HepG2 (cell line): ENCODE measurements around the gene LRRC53. TPM values are rescaled to one million over a fixed set of nuclear protein-coding genes. Genes with fewer than 3 reads are reported as not detected.

Source experiments
- ATAC-seq: fragments of 200-7000 bp; cut with Tn5 transposase; 3 replicates; pipeline ENCODE4 v1.9.1; 2020; ENCODE audit warnings: mild to moderate bottlenecking, moderate library complexity
- BruUV-seq: library from RNA; stranded (reverse); fragments of 400-500 nt; replicated peaks from 2 replicates; lab custom pipeline; 2021; lab: Mats Ljungman, UMichigan
- CTCF ChIA-PET: fragments of 300-600 bp; formaldehyde crosslinking; extraction: SDS; loops from one replicate; lab custom pipeline; 2021; ENCODE audit warnings: low total read pairs, inconsistent platforms, low intra/inter-chr PET ratio; lab: Yijun Ruan, JAX
- POLR2A ChIA-PET: fragments of 350-600 bp; sonication (Branson Sonifier 250); formaldehyde crosslinking; loops from one replicate; lab custom pipeline; 2020; ENCODE audit warnings: antibody characterized with exemption, inconsistent platforms; lab: Yijun Ruan, JAX
- DNase-seq: peaks from one replicate; pipeline ENCODE4 v3.0.0-alpha.2; 2015; ENCODE audit warnings: low spot score
- FAIRE-seq: peaks from 3 replicates; lab custom pipeline; 2011; peaks lifted over from hg19 to GRCh38; lab: Jason Lieb, UNC
- H2AFZ ChIP-seq: one replicate; pipeline ENCODE4 v1.6.1; 2011; ENCODE audit warnings: low read length, inconsistent platforms
- H3K27ac ChIP-seq: fragments of 300-600 bp; 3 replicates; pipeline ENCODE4 v1.8.0; 2011; ENCODE audit warnings: mixed run types, mild to moderate bottlenecking, mixed read lengths, low read length, inconsistent platforms; ENCODE audit not compliant: insufficient read depth; ENCODE audit errors: extremely low read length
- H3K27me3 ChIP-seq, 2 experiments: fragments of 200-600 bp in 1 of 2; 2 replicates in 1 of 2; 3 replicates in 1 of 2; pipeline versions ENCODE4 v1.6.0 to v1.8.0; 2011; ENCODE audit warnings: low read length in 2 of 2, mild to moderate bottlenecking in 2 of 2, moderate library complexity in 2 of 2, inconsistent platforms in 1 of 2; ENCODE audit not compliant: insufficient read depth in 2 of 2, control insufficient read depth in 1 of 2
- H3K36me3 ChIP-seq, 2 experiments: fragments of 200-600 bp in 1 of 2; replicated peaks in 1 of 2; 2 replicates in 1 of 2; 3 replicates in 1 of 2; pipeline versions ENCODE4 v1.5.1 to v1.8.0; 2011; ENCODE audit warnings: low read length in 2 of 2, inconsistent platforms in 1 of 2; ENCODE audit not compliant: insufficient read depth in 2 of 2, control insufficient read depth in 1 of 2
- H3K4me1 ChIP-seq: 2 replicates; pipeline ENCODE4 v1.5.1; 2012; ENCODE audit warnings: low read length, inconsistent platforms; ENCODE audit not compliant: insufficient read depth
- H3K4me2 ChIP-seq: 2 replicates; pipeline ENCODE4 v1.6.0; 2011; ENCODE audit warnings: low read depth, low read length, inconsistent platforms
- H3K4me3 ChIP-seq, 3 experiments: fragments of 200-600 bp in 1 of 3; sonication (generic), shearing (Covaris generic) in 1 of 3; replicated peaks in 1 of 3; 2 replicates each; pipeline ENCODE4 v1.5.1; 2011 to 2016; ENCODE audit warnings: low read length in 3 of 3, inconsistent platforms in 2 of 3, low read depth in 2 of 3, mild to moderate bottlenecking in 2 of 3, control low read depth in 1 of 3, mixed read lengths in 1 of 3; ENCODE audit not compliant: insufficient read depth in 1 of 3
- H3K79me2 ChIP-seq: one replicate; pipeline ENCODE4 v1.6.1; 2011; ENCODE audit warnings: low read length, inconsistent platforms; ENCODE audit not compliant: insufficient read depth
- H3K9ac ChIP-seq: 2 replicates; pipeline ENCODE4 v1.6.0; 2011; ENCODE audit warnings: mild to moderate bottlenecking, low read depth, low read length, inconsistent platforms; ENCODE audit not compliant: insufficient read depth
- H3K9me3 ChIP-seq: 2 replicates; pipeline ENCODE4 v1.5.1; 2012; ENCODE audit warnings: mild to moderate bottlenecking, low read length
- H4K20me1 ChIP-seq: 2 replicates; pipeline ENCODE4 v1.6.0; 2011; ENCODE audit warnings: inconsistent platforms, mild to moderate bottlenecking, low read length, moderate library complexity; ENCODE audit not compliant: insufficient read depth
- IRF2 ChIP-seq: IDR thresholded peaks from 2 replicates; pipeline ENCODE4 v1.6.1; 2018; ENCODE audit warnings: missing genetic modification reagents, missing compliant biosample characterization
- MED1 ChIP-seq: sonication (generic); formaldehyde crosslinking; IDR thresholded peaks from 2 replicates; pipeline ENCODE4 v1.4.0; 2020; ENCODE audit warnings: missing genetic modification reagents
- MLLT10 ChIP-seq: sonication (generic); formaldehyde crosslinking; IDR thresholded peaks from 2 replicates; pipeline ENCODE4 v1.4.0; 2020; ENCODE audit warnings: missing genetic modification reagents
- POLR2AphosphoS5 ChIP-seq: IDR thresholded peaks from 2 replicates; pipeline ENCODE4 v1.6.1; 2012; ENCODE audit warnings: low read depth, low read length
- SP4 ChIP-seq: sonication (generic); formaldehyde crosslinking; IDR thresholded peaks from 2 replicates; pipeline ENCODE4 v1.8.1; 2023; ENCODE audit warnings: mild to moderate bottlenecking, missing genetic modification reagents
- TBP ChIP-seq: sonication (generic); formaldehyde crosslinking; IDR thresholded peaks from 2 replicates; pipeline ENCODE4 v1.5.0; 2020; ENCODE audit warnings: missing genetic modification reagents
- YY1 ChIP-seq: IDR thresholded peaks from 2 replicates; pipeline ENCODE4 v1.6.1; 2011; ENCODE audit warnings: low read length, low read depth, moderate library complexity, mild to moderate bottlenecking; ENCODE audit not compliant: insufficient read depth, insufficient replicate concordance
- ZFP82 ChIP-seq: sonication (generic); formaldehyde crosslinking; IDR thresholded peaks from 2 replicates; pipeline ENCODE4 v1.5.1; 2020; ENCODE audit warnings: mild to moderate bottlenecking, missing genetic modification reagents, borderline replicate concordance
- ZNF121 ChIP-seq: sonication (generic); formaldehyde crosslinking; IDR thresholded peaks from 2 replicates; pipeline ENCODE4 v1.5.0; 2020; ENCODE audit warnings: mild to moderate bottlenecking, missing genetic modification reagents
- ZNF138 ChIP-seq: sonication (generic); formaldehyde crosslinking; IDR thresholded peaks from 2 replicates; pipeline ENCODE4 v1.5.0; 2020; ENCODE audit warnings: mild to moderate bottlenecking, low read depth, missing genetic modification reagents
- ZNF337 ChIP-seq: sonication (generic); formaldehyde crosslinking; IDR thresholded peaks from 2 replicates; pipeline ENCODE4 v1.5.1; 2020; ENCODE audit warnings: missing genetic modification reagents, low read depth, mild to moderate bottlenecking, borderline replicate concordance
- ZNF546 ChIP-seq: sonication (generic); formaldehyde crosslinking; conservative IDR thresholded peaks from 2 replicates; pipeline ENCODE4 v1.8.1; 2023; ENCODE audit warnings: mild to moderate bottlenecking, missing genetic modification reagents
- ZNF616 ChIP-seq: sonication (generic); formaldehyde crosslinking; IDR thresholded peaks from 2 replicates; pipeline ENCODE4 v1.5.0; 2020; ENCODE audit warnings: low read depth, mild to moderate bottlenecking, missing genetic modification reagents
- ZSCAN21 ChIP-seq: sonication (generic); formaldehyde crosslinking; IDR thresholded peaks from 2 replicates; pipeline ENCODE4 v1.8.0; 2022; ENCODE audit warnings: mild to moderate bottlenecking, missing genetic modification reagents, moderate library complexity, borderline replicate concordance
- whole genome bisulfite sequencing: methylation state at CpG from one replicate; pipeline ENCODE4 v1.1.6; 2017; ENCODE audit warnings: low lambda C conversion rate; 5-methylcytosine and 5-hydroxymethylcytosine counted together
- in situ Hi-C: cut with HindIII; loops from 2 replicates; pipeline ENCODE4 v1.10.0; 2017; ENCODE audit warnings: low pct_unique_long_range_greater_than_20kb; ENCODE audit not compliant: extremely low pct_ligation_motif_present
- intact Hi-C: fragments of 100-400 bp; cut with micrococcal nuclease; formaldehyde crosslinking; loops from one replicate; pipeline ENCODE4 v1.10.0; 2022; ENCODE audit not compliant: unreplicated experiment
- polyA plus RNA-seq, 8 experiments: library from polyadenylated mRNA; depleted of rRNA in 3 of 8; stranded (reverse) in 7 of 8; unstranded in 1 of 8; fragments of >200 nt; fragmentation: Illumina TruSeq in 4 of 8; extraction: Trizol in 4 of 8; gene quantifications; 2 replicates each; pipeline versions ENCODE4 v1.2.1 to v1.2.3, GENCODE V29; 2011 to 2016; ENCODE audit warnings: low read depth in 4 of 8, missing spikeins in 1 of 8, mixed read lengths in 1 of 8; ENCODE audit not compliant: insufficient read depth in 1 of 8
- total RNA-seq, 5 experiments: library from RNA; depleted of rRNA; stranded (reverse); fragments of >200 nt; fragmentation: Illumina TruSeq; extraction: Trizol; gene quantifications; 2 replicates each; pipeline ENCODE4 v1.2.3, GENCODE V29; 2016; ENCODE audit warnings: low read depth in 1 of 5
- TF ChIP-seq, protein P1 (sequence below), 2 experiments: sonication (generic) in 1 of 2; formaldehyde crosslinking in 1 of 2; IDR thresholded peaks; 2 replicates each; pipeline versions ENCODE4 v1.4.0 to v1.6.1; 2018 to 2020; ENCODE audit warnings: missing genetic modification reagents in 2 of 2, borderline replicate concordance in 1 of 2, low read depth in 1 of 2, mild to moderate bottlenecking in 1 of 2, missing biosample characterization in 1 of 2
- TF ChIP-seq, protein P2 (sequence below): sonication (generic); formaldehyde crosslinking; IDR thresholded peaks from 2 replicates; pipeline ENCODE4 v1.8.0; 2022; ENCODE audit warnings: mild to moderate bottlenecking, missing genetic modification reagents; ENCODE audit not compliant: insufficient replicate concordance

Gene LRRC53
- total and polyA plus RNA-seq, 2 of the 13 experiments (the other 11 are each of a cell fraction or from before 2014, with no cell fraction given), result not detected

DNA sequence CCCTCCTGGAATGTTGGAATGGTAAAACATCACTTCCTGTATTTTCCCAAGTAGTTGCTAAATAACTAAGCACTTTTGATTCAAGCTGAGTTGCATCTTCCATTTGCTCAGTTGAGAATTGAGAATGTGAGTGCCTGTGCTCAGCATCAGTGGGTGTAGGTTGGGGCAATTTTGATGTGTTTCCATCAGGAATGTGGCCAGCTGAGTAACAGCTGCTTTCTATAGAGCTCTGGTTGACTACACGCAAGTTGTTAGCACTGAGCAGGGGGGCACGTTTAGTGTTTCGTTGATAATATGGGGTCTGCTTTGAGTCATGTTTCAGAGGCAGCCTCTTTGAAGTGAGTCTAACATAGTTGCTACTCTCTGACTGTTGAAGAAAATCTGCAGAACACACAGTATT, 41.5 kb downstream of the LRRC53 start:
- WGBS, result 25% methylated on average over 3 of the region's 3 CpGs
- intact Hi-C loops (no loop called here), in situ Hi-C loops (loop anchor here (25.0 kb wide), 1 partner anchor 634 kb away; no protein-coding TSS in a partner anchor)
- FAIRE-seq, result no peak
- H3K9me3 ChIP-seq, result no peaks in the 10 kb centered on the region
- POLR2A ChIA-PET, result no interaction called here
- H3K4me3 ChIP-seq, result no peak overlapping the region
- no peak overlapping the region for H2AFZ ChIP-seq
- no peaks in the 10 kb centered on the region for H4K20me1 ChIP-seq
- ATAC-seq, result no peak
- CTCF ChIA-PET, result no interaction called here
- H3K36me3 ChIP-seq, result no peaks in the 10 kb centered on the region
- H3K27me3 ChIP-seq, result no peaks in the 10 kb centered on the region
- H3K27ac ChIP-seq, result no peak overlapping the region
- no peaks in the 10 kb centered on the region for H3K79me2 ChIP-seq
- H3K9ac ChIP-seq, result no peak overlapping the region
- H3K4me1 ChIP-seq, result no peaks in the 10 kb centered on the region
- TF ChIP-seq ZSCAN21 (CRISPR knock-in tag), result no peak
- TF ChIP-seq, protein P1, sequence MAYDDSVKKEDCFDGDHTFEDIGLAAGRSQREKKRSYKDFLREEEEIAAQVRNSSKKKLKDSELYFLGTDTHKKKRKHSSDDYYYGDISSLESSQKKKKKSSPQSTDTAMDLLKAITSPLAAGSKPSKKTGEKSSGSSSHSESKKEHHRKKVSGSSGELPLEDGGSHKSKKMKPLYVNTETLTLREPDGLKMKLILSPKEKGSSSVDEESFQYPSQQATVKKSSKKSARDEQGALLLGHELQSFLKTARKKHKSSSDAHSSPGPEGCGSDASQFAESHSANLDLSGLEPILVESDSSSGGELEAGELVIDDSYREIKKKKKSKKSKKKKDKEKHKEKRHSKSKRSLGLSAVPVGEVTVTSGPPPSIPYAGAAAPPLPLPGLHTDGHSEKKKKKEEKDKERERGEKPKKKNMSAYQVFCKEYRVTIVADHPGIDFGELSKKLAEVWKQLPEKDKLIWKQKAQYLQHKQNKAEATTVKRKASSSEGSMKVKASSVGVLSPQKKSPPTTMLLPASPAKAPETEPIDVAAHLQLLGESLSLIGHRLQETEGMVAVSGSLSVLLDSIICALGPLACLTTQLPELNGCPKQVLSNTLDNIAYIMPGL (CRISPR knock-in tag; IDR thresholded peaks at IDR 0.05; ENCODE audit: borderline replicate concordance in 1 of 2, low read depth in 1 of 2), result no peak
- no peak for TF ChIP-seq MED1 (CRISPR knock-in tag)
- no peak overlapping the region for H3K4me2 ChIP-seq
- no TSS peak for BruUV-seq
- DNase-seq, result no peak

DNA sequence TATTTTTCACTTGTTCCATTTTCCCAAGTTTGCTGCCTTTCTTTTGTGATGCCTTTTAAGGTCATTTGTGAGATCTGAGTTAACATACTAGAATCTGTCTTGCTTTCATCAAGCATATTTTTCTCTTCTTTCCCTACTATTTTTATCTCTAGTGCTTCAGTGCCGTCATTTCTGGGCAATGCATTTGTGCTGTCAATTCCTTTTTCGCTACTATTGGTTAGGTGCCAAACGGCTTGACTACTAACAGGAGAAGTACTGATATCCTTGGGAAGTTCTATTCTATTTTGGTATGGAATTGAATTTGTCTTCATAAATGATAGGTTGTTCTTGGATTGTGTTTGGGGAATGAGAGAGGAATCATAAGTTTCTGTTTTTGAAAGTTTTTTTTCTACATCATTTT, 42.2 kb downstream of the LRRC53 start:
- FAIRE-seq, result no peak
- in situ Hi-C loops, result loop anchor here (25.0 kb wide), 1 partner anchor 633 kb away; no protein-coding TSS in a partner anchor
- TF ChIP-seq ZNF616, result no peak
- TF ChIP-seq IRF2, result no peak
- no peak for TF ChIP-seq TBP (CRISPR knock-in tag)
- TF ChIP-seq SP4, result no peak
- no peak for TF ChIP-seq ZNF138
- no peak for TF ChIP-seq MLLT10 (CRISPR knock-in tag)
- no peak for TF ChIP-seq ZNF337
- TF ChIP-seq POLR2AphosphoS5, result no peak
- no peak for TF ChIP-seq ZNF121
- TF ChIP-seq ZFP82, result no peak
- no peak for TF ChIP-seq ZNF546 (CRISPR knock-in tag)
- TF ChIP-seq, protein P2, sequence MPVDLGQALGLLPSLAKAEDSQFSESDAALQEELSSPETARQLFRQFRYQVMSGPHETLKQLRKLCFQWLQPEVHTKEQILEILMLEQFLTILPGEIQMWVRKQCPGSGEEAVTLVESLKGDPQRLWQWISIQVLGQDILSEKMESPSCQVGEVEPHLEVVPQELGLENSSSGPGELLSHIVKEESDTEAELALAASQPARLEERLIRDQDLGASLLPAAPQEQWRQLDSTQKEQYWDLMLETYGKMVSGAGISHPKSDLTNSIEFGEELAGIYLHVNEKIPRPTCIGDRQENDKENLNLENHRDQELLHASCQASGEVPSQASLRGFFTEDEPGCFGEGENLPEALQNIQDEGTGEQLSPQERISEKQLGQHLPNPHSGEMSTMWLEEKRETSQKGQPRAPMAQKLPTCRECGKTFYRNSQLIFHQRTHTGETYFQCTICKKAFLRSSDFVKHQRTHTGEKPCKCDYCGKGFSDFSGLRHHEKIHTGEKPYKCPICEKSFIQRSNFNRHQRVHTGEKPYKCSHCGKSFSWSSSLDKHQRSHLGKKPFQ (CRISPR knock-in tag), result no peak
- TF ChIP-seq YY1, result no peak

More for the DNA sequence above, 42.2 kb downstream of the LRRC53 start:
- POLR2A ChIA-PET, result no interaction called here
- Histone ChIP-seq H3K9me3 (no peaks in the 10 kb centered on the region), H4K20me1 (no peaks in the 10 kb centered on the region), H3K79me2 (no peaks in the 10 kb centered on the region), H3K36me3 (no peaks in the 10 kb centered on the region), H3K9ac (no peak overlapping the region), H3K4me3 (no peak overlapping the region), H3K4me1 (no peaks in the 10 kb centered on the region), H3K4me2 (no peak overlapping the region), H3K27ac (no peak overlapping the region), H3K27me3 (no peaks in the 10 kb centered on the region), H2AFZ (no peak overlapping the region)
- ATAC-seq, result no peak
- BruUV-seq, result no TSS peak
- intact Hi-C loops, result no loop called here
- no peak for DNase-seq
- under 1% methylated on average over 3 of the region's 3 CpGs for WGBS
- CTCF ChIA-PET, result no interaction called here
